PC-3 (cell line): ENCODE data around the gene HRH2.
A peak's percentile ranks its signal among the peaks of the same experiment; 100 is the strongest.

Source experiments
- CTCF ChIP-seq: fragments of 300-600 bp; sonication (generic); conservative IDR thresholded peaks from 2 replicates; pipeline ENCODE4 v1.5.1; 2017; ENCODE audit warnings: antibody characterized with exemption, low read depth, mild to moderate bottlenecking, low read length
- EZH2 ChIP-seq: fragments of 300-600 bp; sonication (generic); IDR thresholded peaks from one replicate; pipeline ENCODE4 v1.6.1; 2017; ENCODE audit warnings: antibody characterized with exemption, mild to moderate bottlenecking, low read length; ENCODE audit not compliant: unreplicated experiment
- EZH2phosphoT487 ChIP-seq: fragments of 300-600 bp; sonication (generic); IDR thresholded peaks from 2 replicates; pipeline ENCODE4 v1.6.1; 2018; ENCODE audit warnings: mild to moderate bottlenecking, antibody characterized with exemption, low read length, borderline replicate concordance

GRCh38 chr5:175700991-175701390 is 43.1 kb downstream of the HRH2 start:
- TF ChIP-seq CTCF (peak; percentile 52), EZH2 (no peak), EZH2phosphoT487 (no peak)
